ENCODE results near the gene ATP1A2. TPM values are rescaled to one million over a fixed set of nuclear protein-coding genes. Genes with fewer than 3 reads are reported as not detected.

Gene ATP1A2
- total and polyA plus RNA-seq, 12 donors, result 0.47 to 4.5 (median 1.5) TPM

- no peak for DNase-seq
- intact Hi-C loops (cut with DNase I), result no loop called here
Observed at GRCh38 chr1:160079448-160079847, 36.1 kb upstream of the ATP1A2 start.

GRCh38 chr1:160080381-160081100, 35.0 kb upstream of the ATP1A2 start:
- H3K9me3 ChIP-seq (replicated peaks in 1 of 3), result no peaks in the 10 kb centered on the region
- TF ChIP-seq, protein P1, sequence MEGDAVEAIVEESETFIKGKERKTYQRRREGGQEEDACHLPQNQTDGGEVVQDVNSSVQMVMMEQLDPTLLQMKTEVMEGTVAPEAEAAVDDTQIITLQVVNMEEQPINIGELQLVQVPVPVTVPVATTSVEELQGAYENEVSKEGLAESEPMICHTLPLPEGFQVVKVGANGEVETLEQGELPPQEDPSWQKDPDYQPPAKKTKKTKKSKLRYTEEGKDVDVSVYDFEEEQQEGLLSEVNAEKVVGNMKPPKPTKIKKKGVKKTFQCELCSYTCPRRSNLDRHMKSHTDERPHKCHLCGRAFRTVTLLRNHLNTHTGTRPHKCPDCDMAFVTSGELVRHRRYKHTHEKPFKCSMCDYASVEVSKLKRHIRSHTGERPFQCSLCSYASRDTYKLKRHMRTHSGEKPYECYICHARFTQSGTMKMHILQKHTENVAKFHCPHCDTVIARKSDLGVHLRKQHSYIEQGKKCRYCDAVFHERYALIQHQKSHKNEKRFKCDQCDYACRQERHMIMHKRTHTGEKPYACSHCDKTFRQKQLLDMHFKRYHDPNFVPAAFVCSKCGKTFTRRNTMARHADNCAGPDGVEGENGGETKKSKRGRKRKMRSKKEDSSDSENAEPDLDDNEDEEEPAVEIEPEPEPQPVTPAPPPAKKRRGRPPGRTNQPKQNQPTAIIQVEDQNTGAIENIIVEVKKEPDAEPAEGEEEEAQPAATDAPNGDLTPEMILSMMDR (IDR thresholded peaks at IDR 0.05), result no peak
- DNase-seq, result no peak
- H3K27ac ChIP-seq, result no peak overlapping the region
- H3K27me3 ChIP-seq, result peaks cover 34% of the 10 kb centered on the region
- WGBS, 4 donors, result 59 to 63% (median 61%) methylated on average over 6 of the region's 6 CpGs
- H3K4me1 ChIP-seq (replicated peaks in 1 of 2), result peaks cover 0 to 4% of the 10 kb centered on the region in 2 donors
- intact Hi-C loops (cut with DNase I), result no loop called here
- H3K4me3 ChIP-seq, result no peak overlapping the region
- H3K36me3 ChIP-seq (replicated peaks in 1 of 2), result no peaks in the 10 kb centered on the region

More at GRCh38 chr1:160079448-160079847, 36.1 kb upstream of the ATP1A2 start:
- Histone ChIP-seq H3K9me3 (replicated peaks in 1 of 3) (no peaks in the 10 kb centered on the region), H3K27ac (no peak overlapping the region), H3K27me3 (peaks cover 34% of the 10 kb centered on the region), H3K4me1 (replicated peaks in 1 of 2) (peaks cover 0 to 4% of the 10 kb centered on the region in 2 donors), H3K4me3 (no peak overlapping the region), H3K36me3 (replicated peaks in 1 of 2) (no peaks in the 10 kb centered on the region)
- TF ChIP-seq, protein P1 (IDR thresholded peaks at IDR 0.05), result no peak
- no peak for TF ChIP-seq POLR2A (IDR thresholded peaks at IDR 0.05)
- whole genome bisulfite sequencing, 4 donors, result 37 to 47% (median 43%) methylated on average over 4 of the region's 4 CpGs

GRCh38 chr1:160081261-160081936, 34.2 kb upstream of the ATP1A2 start, which contains the start of gene KCNJ9:
Gene KCNJ9 (plus strand): TSS chr1:160081538. CDS start chr1:160084031, 2,493 bp downstream.
- no peak within 1 kb of the TSS for H3K27ac ChIP-seq
- no peak within 1 kb of the TSS for H3K4me3 ChIP-seq
- peaks cover 0 to 4% of the 10 kb centered on the region in 2 donors for H3K4me1 ChIP-seq (replicated peaks in 1 of 2)
- peaks cover 34% of the 10 kb centered on the region for H3K27me3 ChIP-seq
- no peak for DNase-seq
- WGBS, 4 donors, result 17 to 28% (median 21%) methylated on average over 5 to 14 of the region's 14 CpGs
- no peaks in the 10 kb centered on the region for H3K9me3 ChIP-seq (replicated peaks in 1 of 3)
- TF ChIP-seq, protein P1 (IDR thresholded peaks at IDR 0.05), result no peak
- no peak for TF ChIP-seq POLR2A (IDR thresholded peaks at IDR 0.05)
- intact Hi-C loops (cut with DNase I), result no loop called here
- no peaks in the 10 kb centered on the region for H3K36me3 ChIP-seq (replicated peaks in 1 of 2)

DNA sequence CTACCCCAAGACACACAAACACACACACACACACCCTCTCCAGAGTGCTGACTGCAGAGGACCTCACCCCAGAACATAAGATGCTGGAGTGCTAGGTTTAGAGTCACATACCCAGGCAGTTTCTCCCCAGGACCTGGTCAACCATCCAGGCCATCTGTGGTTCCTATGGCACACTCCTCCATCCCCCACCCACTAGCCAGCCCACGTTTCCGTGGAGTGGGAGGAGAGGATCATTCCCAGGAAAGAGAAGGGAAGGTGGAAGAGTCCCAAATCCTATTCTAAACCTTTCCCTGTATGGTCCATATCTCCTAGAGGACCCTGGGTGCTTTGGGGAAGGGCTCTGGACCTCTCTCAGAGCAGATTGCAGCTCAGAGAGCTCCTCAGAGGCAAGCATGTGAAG, 33.1 kb upstream of the ATP1A2 start:
- H3K27ac ChIP-seq, result no peak overlapping the region
- H3K9me3 ChIP-seq (replicated peaks in 1 of 3), result no peaks in the 10 kb centered on the region
- DNase-seq, result no peak
- WGBS, 4 donors, result 55 to 69% (median 58%) methylated on average over 2 of the region's 2 CpGs; no CpG with 5 or more reads in 1 of the 4 donors
- intact Hi-C loops (cut with DNase I), result no loop called here
- no peak overlapping the region for H3K4me3 ChIP-seq
- no peaks in the 10 kb centered on the region for H3K36me3 ChIP-seq (replicated peaks in 1 of 2)
- peaks cover 0 to 4% of the 10 kb centered on the region in 2 donors for H3K4me1 ChIP-seq (replicated peaks in 1 of 2)
- peaks cover 34% of the 10 kb centered on the region for H3K27me3 ChIP-seq
- TF ChIP-seq POLR2A (IDR thresholded peaks at IDR 0.05), result no peak
- TF ChIP-seq, protein P1 (IDR thresholded peaks at IDR 0.05), result no peak
